Left lung (tissue), 10 donors: ENCODE measurements around the gene TMPRSS2. TPM values are rescaled to one million over a fixed set of nuclear protein-coding genes. Genes with fewer than 3 reads are reported as not detected.

ENCODE experiments used
- ATAC-seq: fragments of 200-7000 bp; cut with Tn5 transposase; one replicate; pipeline ENCODE4 v1.9.1; 2020; ENCODE audit warnings: moderate library complexity
- DNase-seq, 4 donors: peaks; one replicate each; pipeline ENCODE4 v3.0.0-alpha.2; 2013 to 2020
- H3K27ac ChIP-seq, 2 donors: fragments of 200-600 bp; sonication (generic) in 1 of 2; one replicate each; pipeline versions ENCODE4 v1.5.0 to v1.8.0; 2020 to 2021
- H3K27me3 ChIP-seq, 2 donors: fragments of 200-600 bp; sonication (generic) in 1 of 2; one replicate each; pipeline versions ENCODE4 v1.5.0 to v1.8.0; 2020 to 2021
- H3K36me3 ChIP-seq, 2 donors: fragments of 200-600 bp; sonication (generic) in 1 of 2; one replicate each; pipeline versions ENCODE4 v1.5.0 to v1.8.0; 2020 to 2021
- H3K4me1 ChIP-seq, 2 donors: fragments of 200-600 bp; one replicate each; pipeline ENCODE4 v1.8.0; 2021
- H3K4me3 ChIP-seq, 2 donors: fragments of 200-600 bp; sonication (generic) in 1 of 2; one replicate each; pipeline versions ENCODE4 v1.5.0 to v1.8.0; 2020 to 2021; ENCODE audit warnings: mild to moderate bottlenecking in 1 of 2
- H3K9me3 ChIP-seq, 2 donors: fragments of 200-600 bp; sonication (generic) in 1 of 2; one replicate each; pipeline versions ENCODE4 v1.5.0 to v1.8.0; 2020 to 2021
- intact Hi-C, 2 donors: fragments of 100-400 bp; cut with DNase I; formaldehyde crosslinking; loops; one replicate each; pipeline versions ENCODE4 v1.11.2 to v1.14.2; 2022
- polyA plus RNA-seq, 6 donors: library from polyadenylated mRNA; unstranded; fragments of 120-200 nt; gene quantifications; one replicate each; pipeline ENCODE4 v1.2.1, GENCODE V29; 2013; ENCODE audit not compliant: insufficient read length in 6 of 6
- total RNA-seq, 2 donors: library from RNA; stranded (reverse); fragmentation: NEBNext Ultra II Directional; extraction: Animal tissue kit (Norgen Biotek cat#: 25700); gene quantifications; one replicate each; pipeline ENCODE4 v1.2.1, GENCODE V29; 2021
- TF ChIP-seq, protein P1 (sequence below), 2 donors: fragments of 200-600 bp; sonication (generic) in 1 of 2; IDR thresholded peaks; one replicate each; pipeline versions ENCODE4 v1.5.0 to v1.8.0; 2021; ENCODE audit warnings: antibody characterized with exemption in 2 of 2
- donor health status: DM: no; HTN: yes; CAD: no.
- donor health status: DM: no; HTN: no; CAD: no.

Gene TMPRSS2
- total and polyA plus RNA-seq, 8 donors, result 38.2 to 137 (median 52.7) TPM

DNA sequence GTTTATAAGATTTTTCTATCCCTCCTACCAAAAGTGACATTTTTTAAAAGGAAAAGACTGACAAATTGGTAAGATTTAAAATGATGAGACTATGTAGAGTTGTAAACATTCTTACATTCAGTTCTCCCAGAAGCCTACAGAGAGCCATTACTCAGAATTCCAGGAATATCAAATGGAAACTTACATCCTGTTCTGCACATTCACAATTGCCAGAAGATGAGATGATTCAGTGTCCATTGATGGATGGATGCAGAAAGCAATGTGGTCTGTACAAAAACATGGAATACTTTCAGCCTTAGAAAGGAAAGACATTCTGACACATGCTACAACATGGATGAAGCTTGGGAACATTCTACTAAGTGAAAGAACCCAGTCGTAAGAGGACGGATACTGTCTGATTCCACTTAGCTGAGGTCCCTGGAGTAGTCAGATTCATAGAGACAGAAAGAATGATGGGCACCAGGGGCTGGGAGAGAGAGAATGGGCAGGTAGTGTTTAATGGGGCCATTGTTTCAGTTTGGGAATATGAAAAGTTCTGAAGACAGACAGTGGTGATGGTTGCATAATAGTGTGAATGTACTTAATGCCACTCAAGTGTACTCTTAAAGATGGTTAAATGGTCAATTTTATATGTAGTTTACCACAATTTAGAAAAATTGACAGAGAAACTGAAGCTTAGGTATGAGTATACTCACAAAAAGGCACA lies 65.3 kb downstream of the TMPRSS2 start:
- H3K4me1 ChIP-seq, result no peaks in the 10 kb centered on the region
- no peak overlapping the region for H3K4me3 ChIP-seq
- no peak for ATAC-seq
- intact Hi-C loops, result no loop called here
- H3K27me3 ChIP-seq, result no peaks in the 10 kb centered on the region
- no peak overlapping the region for H3K27ac ChIP-seq
- DNase-seq, result no peak
- TF ChIP-seq, protein P1, sequence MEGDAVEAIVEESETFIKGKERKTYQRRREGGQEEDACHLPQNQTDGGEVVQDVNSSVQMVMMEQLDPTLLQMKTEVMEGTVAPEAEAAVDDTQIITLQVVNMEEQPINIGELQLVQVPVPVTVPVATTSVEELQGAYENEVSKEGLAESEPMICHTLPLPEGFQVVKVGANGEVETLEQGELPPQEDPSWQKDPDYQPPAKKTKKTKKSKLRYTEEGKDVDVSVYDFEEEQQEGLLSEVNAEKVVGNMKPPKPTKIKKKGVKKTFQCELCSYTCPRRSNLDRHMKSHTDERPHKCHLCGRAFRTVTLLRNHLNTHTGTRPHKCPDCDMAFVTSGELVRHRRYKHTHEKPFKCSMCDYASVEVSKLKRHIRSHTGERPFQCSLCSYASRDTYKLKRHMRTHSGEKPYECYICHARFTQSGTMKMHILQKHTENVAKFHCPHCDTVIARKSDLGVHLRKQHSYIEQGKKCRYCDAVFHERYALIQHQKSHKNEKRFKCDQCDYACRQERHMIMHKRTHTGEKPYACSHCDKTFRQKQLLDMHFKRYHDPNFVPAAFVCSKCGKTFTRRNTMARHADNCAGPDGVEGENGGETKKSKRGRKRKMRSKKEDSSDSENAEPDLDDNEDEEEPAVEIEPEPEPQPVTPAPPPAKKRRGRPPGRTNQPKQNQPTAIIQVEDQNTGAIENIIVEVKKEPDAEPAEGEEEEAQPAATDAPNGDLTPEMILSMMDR (IDR thresholded peaks at IDR 0.05), result no peak
- no peaks in the 10 kb centered on the region for H3K9me3 ChIP-seq
- H3K36me3 ChIP-seq, result peaks cover 0 to 100% of the 10 kb centered on the region in 2 donors

DNA sequence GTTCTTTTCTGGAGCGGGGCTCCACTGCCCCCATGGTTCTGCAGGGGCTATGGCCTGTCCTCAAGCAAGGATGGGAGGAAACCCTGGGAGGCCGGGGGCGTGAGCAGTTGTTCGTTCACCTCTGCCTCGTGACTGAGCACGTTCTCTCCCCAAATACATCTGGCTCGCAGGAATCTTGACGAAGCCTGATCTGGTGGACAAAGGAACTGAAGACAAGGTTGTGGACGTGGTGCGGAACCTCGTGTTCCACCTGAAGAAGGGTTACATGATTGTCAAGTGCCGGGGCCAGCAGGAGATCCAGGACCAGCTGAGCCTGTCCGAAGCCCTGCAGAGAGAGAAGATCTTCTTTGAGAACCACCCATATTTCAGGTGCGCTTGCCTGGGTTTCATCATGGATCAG lies 66.4 kb downstream of the TMPRSS2 start:
- intact Hi-C loops, result no loop called here

DNA sequence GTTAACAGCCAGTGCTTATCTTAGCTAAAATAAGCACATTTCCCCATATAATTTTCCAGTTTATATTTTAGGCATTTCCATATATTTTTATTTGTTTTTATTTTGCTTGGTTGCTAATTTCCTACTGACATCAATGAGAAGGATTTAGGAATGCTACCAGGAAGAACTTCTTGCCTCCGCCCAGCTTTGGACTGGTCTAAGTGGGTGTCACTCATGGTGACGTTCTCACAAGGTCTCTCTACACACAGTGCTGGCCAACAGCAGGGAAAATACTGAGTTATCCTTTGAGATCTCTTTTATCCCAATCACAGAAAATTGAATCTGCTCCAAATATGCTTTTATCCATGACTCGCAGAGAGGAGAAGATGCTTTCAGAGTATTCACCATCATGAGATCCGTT lies 68.7 kb downstream of the TMPRSS2 start:
- H3K36me3 ChIP-seq, result peaks cover 0 to 100% of the 10 kb centered on the region in 2 donors
- DNase-seq, result no peak
- H3K4me1 ChIP-seq, result no peaks in the 10 kb centered on the region
- intact Hi-C loops, result no loop called here
- H3K9me3 ChIP-seq, result peaks cover 0 to 5% of the 10 kb centered on the region in 2 donors
- no peak overlapping the region for H3K4me3 ChIP-seq
- TF ChIP-seq, protein P1 (IDR thresholded peaks at IDR 0.05), result no peak
- no peak for ATAC-seq
- H3K27me3 ChIP-seq, result no peaks in the 10 kb centered on the region
- no peak overlapping the region for H3K27ac ChIP-seq

More for the DNA sequence above, 66.4 kb downstream of the TMPRSS2 start:
- TF ChIP-seq, protein P1 (IDR thresholded peaks at IDR 0.05), result no peak
- no peak overlapping the region for H3K27ac ChIP-seq
- H3K27me3 ChIP-seq, result no peaks in the 10 kb centered on the region
- H3K9me3 ChIP-seq, result no peaks in the 10 kb centered on the region
- no peak for DNase-seq
- H3K36me3 ChIP-seq, result peaks cover 0 to 100% of the 10 kb centered on the region in 2 donors
- H3K4me3 ChIP-seq, result no peak overlapping the region
- no peaks in the 10 kb centered on the region for H3K4me1 ChIP-seq
- ATAC-seq, result no peak

DNA sequence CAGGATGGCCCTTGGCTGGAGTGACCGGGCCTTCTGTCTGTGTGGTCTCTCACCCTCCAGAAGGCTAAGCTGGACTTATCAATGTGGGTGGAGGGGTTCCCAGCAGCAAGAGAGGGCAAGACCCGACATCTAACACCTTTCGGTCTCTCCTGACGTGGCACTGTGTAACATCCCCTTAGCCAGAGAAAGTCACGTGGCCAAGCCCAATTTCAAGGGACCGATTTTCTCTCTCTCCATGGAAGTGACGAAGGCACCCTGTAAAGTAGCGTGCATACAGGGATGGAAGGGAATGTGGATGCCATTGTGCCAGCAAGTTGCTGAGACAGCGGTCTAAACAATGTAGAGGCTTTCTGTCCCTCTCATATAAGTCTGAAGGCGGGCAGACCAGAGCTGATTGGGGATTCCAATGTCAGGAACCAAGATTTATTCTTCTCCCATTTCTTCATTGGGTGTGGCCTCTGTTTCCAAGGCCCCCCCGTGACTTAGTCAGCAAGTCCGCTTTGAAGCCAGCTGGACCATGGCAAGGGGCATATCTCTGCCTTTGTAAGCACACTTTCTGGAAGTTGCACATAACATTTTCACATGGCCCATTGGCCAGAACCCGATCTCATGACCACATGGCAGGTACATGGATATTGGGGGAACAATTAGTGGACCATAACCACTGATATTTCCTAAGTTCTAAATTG lies 69.4 kb downstream of the TMPRSS2 start:
- Histone ChIP-seq H3K4me3 (no peak overlapping the region), H3K27me3 (no peaks in the 10 kb centered on the region), H3K4me1 (no peaks in the 10 kb centered on the region), H3K36me3 (peaks cover 0 to 100% of the 10 kb centered on the region in 2 donors), H3K9me3 (peaks cover 0 to 5% of the 10 kb centered on the region in 2 donors), H3K27ac (no peak overlapping the region)
- TF ChIP-seq, protein P1 (IDR thresholded peaks at IDR 0.05), result no peak
- no peak for DNase-seq
- intact Hi-C loops, result no loop called here
- no peak for ATAC-seq

DNA sequence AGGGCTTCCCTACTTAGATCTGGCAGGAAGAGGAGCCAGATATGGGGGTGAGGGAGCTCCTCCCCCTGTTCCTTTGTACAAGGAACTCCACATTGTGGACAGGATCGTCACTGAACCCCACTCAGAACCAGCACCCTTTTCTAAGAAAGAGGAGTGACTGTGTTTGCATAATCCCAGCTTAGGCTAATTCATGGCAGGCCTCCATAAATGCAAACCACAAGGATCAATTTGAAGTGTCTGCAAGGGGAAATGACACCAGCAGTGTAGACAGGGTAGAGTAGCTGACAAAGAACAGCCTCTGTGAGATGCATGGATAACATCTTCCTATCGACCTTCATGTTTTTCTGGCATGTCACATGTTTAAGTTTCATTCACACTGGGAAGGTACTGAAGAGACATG lies 70.2 kb downstream of the TMPRSS2 start:
- no peak overlapping the region for H3K27ac ChIP-seq
- DNase-seq (no peak), ATAC-seq (no peak)
- peaks cover 0 to 100% of the 10 kb centered on the region in 2 donors for H3K36me3 ChIP-seq
- TF ChIP-seq, protein P1 (IDR thresholded peaks at IDR 0.05), result no peak
- no peaks in the 10 kb centered on the region for H3K27me3 ChIP-seq
- no peaks in the 10 kb centered on the region for H3K4me1 ChIP-seq
- H3K4me3 ChIP-seq, result no peak overlapping the region
- intact Hi-C loops, result no loop called here
- peaks cover 0 to 5% of the 10 kb centered on the region in 2 donors for H3K9me3 ChIP-seq
